Activated T-helper 1 cell treated with Interleukin-2 at 50 U/mL for 16 hours (primary cell): ENCODE data around the gene CCL23.

ENCODE experiments used
- DNase-seq: peaks from one replicate; pipeline ENCODE4 v3.0.0-alpha.2; 2020; ENCODE audit warnings: low read depth

Gene CCL23

GRCh38 chr17:35969558-35970380 lies 48.0 kb downstream of the CCL23 start:
- DNase-seq, result peak; percentile 37

- DNase-seq, result no peak
These were observed 49.2 kb downstream of the CCL23 start for GRCh38 chr17:35968520-35969054.

GRCh38 chr17:35965272-35965671 lies 52.5 kb downstream of the CCL23 start:
- DNase-seq, result no peak

- DNase-seq, result no peak
These were observed 54.1 kb downstream of the CCL23 start for GRCh38 chr17:35963663-35964062.
